SK-N-SH (cell line): ENCODE data around the gene TMEM51. TPM values are rescaled to one million over a fixed set of nuclear protein-coding genes. Genes with fewer than 3 reads are reported as not detected.

ENCODE experiments used
- CTCF ChIA-PET: fragments of 300-600, 350-600 bp; formaldehyde crosslinking; extraction: SDS; loops from one replicate; lab custom pipeline; 2021; lab: Yijun Ruan, JAX
- POLR2A ChIA-PET: fragments of 350-600 bp; sonication (Branson Sonifier 250); formaldehyde crosslinking; extraction: SDS; loops from one replicate; lab custom pipeline; 2020; ENCODE audit warnings: antibody characterized with exemption, inconsistent platforms; lab: Yijun Ruan, JAX
- DNase-seq: peaks from one replicate; pipeline ENCODE4 v3.0.0; 2012
- H2AFZ ChIP-seq: fragments of 200-600 bp; sonication (generic); 2 replicates; pipeline ENCODE4 v1.8.1; 2016; ENCODE audit warnings: antibody characterized with exemption, mild to moderate bottlenecking, low read depth
- H3F3A ChIP-seq: fragments of 200-600 bp; sonication (generic); replicated peaks from 2 replicates; pipeline ENCODE3; 2016; ENCODE audit warnings: antibody characterized with exemption, mild to moderate bottlenecking; ENCODE audit not compliant: insufficient read depth
- H3K27ac ChIP-seq, 2 experiments: fragments of 200-500 bp in 1 of 2; fragments of 200-600 bp in 1 of 2; sonication (Bioruptor generic) in 1 of 2; sonication (generic), shearing (Covaris generic) in 1 of 2; 2 replicates each; pipeline versions ENCODE4 v1.5.1 to v1.6.1; 2014 to 2016; ENCODE audit warnings: low read depth in 2 of 2, inconsistent platforms in 1 of 2, low read length in 1 of 2, mild to moderate bottlenecking in 1 of 2, mixed read lengths in 1 of 2
- H3K27me3 ChIP-seq: fragments of 200-600 bp; sonication (generic), shearing (Covaris generic); 2 replicates; pipeline ENCODE4 v1.6.1; 2016; ENCODE audit warnings: mixed run types; ENCODE audit not compliant: insufficient read depth
- H3K36me3 ChIP-seq, 2 experiments: fragments of 200-500 bp in 1 of 2; fragments of 200-600 bp in 1 of 2; sonication (Bioruptor generic) in 1 of 2; sonication (generic) in 1 of 2; replicated peaks in 1 of 2; 2 replicates each; pipeline versions ENCODE3 to v1.5.1; 2014 to 2016; ENCODE audit warnings: low read length in 1 of 2, mild to moderate bottlenecking in 1 of 2; ENCODE audit not compliant: insufficient read depth in 2 of 2, control insufficient read depth in 1 of 2
- H3K4me1 ChIP-seq, 2 experiments: fragments of 200-500 bp in 1 of 2; fragments of 200-600 bp in 1 of 2; sonication (Bioruptor generic) in 1 of 2; sonication (generic), shearing (Covaris generic) in 1 of 2; 2 replicates each; pipeline versions ENCODE4 v1.5.1 to v1.6.1; 2014 to 2016; ENCODE audit warnings: low read depth in 1 of 2, low read length in 1 of 2, mixed run types in 1 of 2; ENCODE audit not compliant: insufficient read depth in 2 of 2, control insufficient read depth in 1 of 2
- H3K4me2 ChIP-seq: fragments of 200-600 bp; sonication (generic), shearing (Covaris generic); 2 replicates; pipeline ENCODE4 v1.6.1; 2017; ENCODE audit warnings: mixed run types
- H3K4me3 ChIP-seq, 2 experiments: fragments of 200-500 bp in 1 of 2; fragments of 200-600 bp in 1 of 2; sonication (Bioruptor generic) in 1 of 2; sonication (generic), shearing (Covaris generic) in 1 of 2; 2 replicates each; pipeline versions ENCODE4 v1.5.1 to v1.8.1; 2014 to 2016; ENCODE audit warnings: low read depth in 2 of 2, inconsistent platforms in 1 of 2, low read length in 1 of 2, mild to moderate bottlenecking in 1 of 2, mixed read lengths in 1 of 2, moderate library complexity in 1 of 2
- H3K79me2 ChIP-seq: fragments of 200-600 bp; sonication (generic); 2 replicates; pipeline ENCODE4 v1.8.1; 2017; ENCODE audit warnings: mild to moderate bottlenecking; ENCODE audit not compliant: insufficient read depth
- H3K9ac ChIP-seq: fragments of 200-600 bp; sonication (generic); 2 replicates; pipeline ENCODE4 v1.6.1; 2017; ENCODE audit warnings: mixed run types
- H3K9me2 ChIP-seq: fragments of 200-600 bp; sonication (generic); 2 replicates; pipeline ENCODE4 v1.6.1; 2017; ENCODE audit warnings: mixed run types
- H3K9me3 ChIP-seq: fragments of 200-600 bp; sonication (generic); 2 replicates; pipeline ENCODE4 v1.6.1; 2017; ENCODE audit warnings: mixed run types, mild to moderate bottlenecking, moderate library complexity
- H4K20me1 ChIP-seq: fragments of 200-600 bp; sonication (generic); 2 replicates; pipeline ENCODE4 v1.6.1; 2017; ENCODE audit warnings: mild to moderate bottlenecking, mixed run types; ENCODE audit not compliant: insufficient read depth
- CHD2 ChIP-seq: fragments of 150-350 bp; IDR thresholded peaks from 2 replicates; pipeline ENCODE4 v1.6.1; 2018; ENCODE audit warnings: low read length; ENCODE audit not compliant: partially characterized antibody
- ELF1 ChIP-seq: IDR thresholded peaks from 2 replicates; pipeline ENCODE4 v1.4.0; 2012
- EP300 ChIP-seq, 2 experiments: IDR thresholded peaks; 2 replicates each; pipeline versions ENCODE4 v1.4.0 to v1.6.1; 2012; ENCODE audit warnings: borderline replicate concordance in 1 of 2, low read depth in 1 of 2, low read length in 1 of 2
- FOSL2 ChIP-seq: IDR thresholded peaks from 2 replicates; pipeline ENCODE4 v1.4.0; 2012; ENCODE audit warnings: low read depth, mild to moderate bottlenecking, moderate library complexity, borderline replicate concordance
- FOXJ3 ChIP-seq: sonication (generic); formaldehyde crosslinking; IDR thresholded peaks from 2 replicates; pipeline ENCODE4 v1.5.1; 2020; ENCODE audit warnings: mild to moderate bottlenecking, missing genetic modification reagents
- GABPA ChIP-seq: IDR thresholded peaks from 2 replicates; pipeline ENCODE4 v1.4.0; 2012; ENCODE audit warnings: low read depth, mild to moderate bottlenecking
- MEF2A ChIP-seq: IDR thresholded peaks from 2 replicates; pipeline ENCODE4 v1.4.0; 2012; ENCODE audit warnings: low read depth, borderline replicate concordance
- MXI1 ChIP-seq: IDR thresholded peaks from 2 replicates; pipeline ENCODE4 v1.6.1; 2012; ENCODE audit warnings: mild to moderate bottlenecking, low read depth, low read length, improper control_type of control experiment
- NFIC ChIP-seq: IDR thresholded peaks from 2 replicates; pipeline ENCODE4 v1.4.0; 2012; ENCODE audit warnings: borderline replicate concordance
- NRF1 ChIP-seq: IDR thresholded peaks from 2 replicates; pipeline ENCODE4 v1.6.1; 2012; ENCODE audit warnings: low read depth, mild to moderate bottlenecking, low read length
- POLR2AphosphoS5 ChIP-seq: IDR thresholded peaks from 2 replicates; pipeline ENCODE4 v1.6.1; 2012; ENCODE audit warnings: low read depth, low read length
- RCOR1 ChIP-seq: fragments of 150-350 bp; IDR thresholded peaks from 2 replicates; pipeline ENCODE4 v1.6.1; 2017; ENCODE audit warnings: antibody characterized with exemption, low read length
- RFX5 ChIP-seq: IDR thresholded peaks from 2 replicates; pipeline ENCODE4 v1.6.1; 2012; ENCODE audit warnings: mild to moderate bottlenecking, improper control_type of control experiment, low read length
- SIN3A ChIP-seq: IDR thresholded peaks from 2 replicates; pipeline ENCODE4 v1.6.1; 2012; ENCODE audit warnings: low read depth, mild to moderate bottlenecking, low read length, moderate library complexity, borderline replicate concordance
- TAF1 ChIP-seq: IDR thresholded peaks from 2 replicates; pipeline ENCODE4 v1.6.1; 2012; ENCODE audit warnings: low read depth, mild to moderate bottlenecking, low read length, moderate library complexity, borderline replicate concordance
- TEAD4 ChIP-seq: IDR thresholded peaks from 2 replicates; pipeline ENCODE4 v1.4.0; 2012; ENCODE audit warnings: mild to moderate bottlenecking, borderline replicate concordance; ENCODE audit not compliant: insufficient read depth
- YY1 ChIP-seq: IDR thresholded peaks from 2 replicates; pipeline ENCODE4 v1.4.0; 2012; ENCODE audit warnings: low read depth, mild to moderate bottlenecking
- WGBS: methylation state at CpG from one replicate; pipeline ENCODE4 v1.1.6; 2017; ENCODE audit warnings: low lambda C conversion rate; 5-methylcytosine and 5-hydroxymethylcytosine counted together
- polyA plus RNA-seq, 3 experiments: library from polyadenylated mRNA; depleted of rRNA; stranded (reverse); fragments of >200 nt; gene quantifications; 2 replicates each; pipeline ENCODE4 v1.2.3, GENCODE V29; 2012
- TF ChIP-seq, protein P1 (sequence below): IDR thresholded peaks from 2 replicates; pipeline ENCODE4 v1.4.0; 2012; ENCODE audit warnings: low read depth, borderline replicate concordance
- TF ChIP-seq, protein P2 (sequence below): IDR thresholded peaks from 2 replicates; pipeline ENCODE4; 2012
- TF ChIP-seq, protein P3 (sequence below): IDR thresholded peaks from 2 replicates; pipeline ENCODE4 v1.4.0; 2012; ENCODE audit warnings: low read depth, borderline replicate concordance

The TMEM51 gene
- polyA plus RNA-seq, 1 of the 3 experiments (the other 2 are of a cell fraction): 25.6 TPM

DNA sequence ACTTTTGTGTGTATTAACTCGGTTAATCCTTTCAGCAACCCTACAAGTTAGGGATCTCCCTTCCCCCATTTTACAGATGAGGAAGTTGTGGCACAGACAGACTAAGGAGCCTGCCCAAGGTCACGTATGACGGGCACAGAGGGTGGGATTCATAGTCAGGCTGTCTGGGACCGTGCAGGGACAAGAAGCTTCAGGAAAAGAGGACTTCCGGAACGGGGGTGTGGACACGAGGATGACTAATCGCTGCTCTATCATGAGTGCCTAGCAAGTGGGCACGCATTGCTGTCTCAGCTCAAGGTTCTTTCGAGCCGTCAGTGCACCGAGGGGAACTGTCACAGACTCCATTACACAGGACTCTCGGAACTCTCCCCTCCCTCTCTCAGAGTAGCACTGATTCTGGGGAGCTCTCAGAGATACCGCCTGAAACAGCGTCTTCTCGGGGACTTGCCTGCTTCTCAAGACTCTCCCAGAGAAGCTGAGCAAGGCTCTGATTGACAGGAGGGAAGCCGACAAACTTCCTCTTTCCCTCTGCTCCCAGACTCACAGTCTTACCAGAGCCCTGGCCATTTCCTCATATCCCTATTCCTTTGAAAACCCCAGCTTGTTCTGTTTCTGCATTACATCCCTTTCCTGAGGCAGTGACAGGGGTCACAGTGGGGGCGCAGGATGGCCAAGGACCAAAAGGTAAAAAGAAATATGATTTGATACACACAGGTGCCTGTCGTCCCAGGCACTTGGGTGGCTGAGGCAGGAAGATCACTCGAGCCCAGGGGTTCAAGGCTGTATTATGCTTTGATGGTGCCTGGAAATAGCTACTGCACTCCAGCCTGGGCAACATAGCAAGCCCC, 107.8 kb downstream of the TMEM51 start:
- Histone ChIP-seq H3K9me3 (peaks cover 8% of the 10 kb centered on the region; the same call in 1 of the 2 replicates), H3K4me1 (no peaks in the 10 kb centered on the region; a peak in 1 of 4 replicates), H3K27me3 (no peaks in the 10 kb centered on the region), H3K36me3 (no peaks in the 10 kb centered on the region), H3K9ac (no peak overlapping the region), H2AFZ (no peak overlapping the region), H3K9me2 (no peaks in the 10 kb centered on the region), H3K27ac (no peak overlapping the region), H3K4me3 (no peak overlapping the region), H3K4me2 (no peak overlapping the region), H4K20me1 (no peaks in the 10 kb centered on the region), H3F3A (no peaks in the 10 kb centered on the region), H3K79me2 (no peaks in the 10 kb centered on the region)
- no peak for DNase-seq
- ChIA-PET CTCF (interaction anchor here (1.1 to 3.7 kb wide), 5 partner anchors 10 to 215 kb away, joined by 3 to 21 read pairs (median 7); partner anchors contain the start of gene TMEM51), POLR2A (no interaction called here)
- WGBS: 89% methylated on average over 20 of the region's 20 CpGs
- no peak for TF ChIP-seq MEF2A
- TF ChIP-seq RFX5: no peak
- TF ChIP-seq CHD2: no peak
- no peak for TF ChIP-seq GABPA
- TF ChIP-seq, protein P1, sequence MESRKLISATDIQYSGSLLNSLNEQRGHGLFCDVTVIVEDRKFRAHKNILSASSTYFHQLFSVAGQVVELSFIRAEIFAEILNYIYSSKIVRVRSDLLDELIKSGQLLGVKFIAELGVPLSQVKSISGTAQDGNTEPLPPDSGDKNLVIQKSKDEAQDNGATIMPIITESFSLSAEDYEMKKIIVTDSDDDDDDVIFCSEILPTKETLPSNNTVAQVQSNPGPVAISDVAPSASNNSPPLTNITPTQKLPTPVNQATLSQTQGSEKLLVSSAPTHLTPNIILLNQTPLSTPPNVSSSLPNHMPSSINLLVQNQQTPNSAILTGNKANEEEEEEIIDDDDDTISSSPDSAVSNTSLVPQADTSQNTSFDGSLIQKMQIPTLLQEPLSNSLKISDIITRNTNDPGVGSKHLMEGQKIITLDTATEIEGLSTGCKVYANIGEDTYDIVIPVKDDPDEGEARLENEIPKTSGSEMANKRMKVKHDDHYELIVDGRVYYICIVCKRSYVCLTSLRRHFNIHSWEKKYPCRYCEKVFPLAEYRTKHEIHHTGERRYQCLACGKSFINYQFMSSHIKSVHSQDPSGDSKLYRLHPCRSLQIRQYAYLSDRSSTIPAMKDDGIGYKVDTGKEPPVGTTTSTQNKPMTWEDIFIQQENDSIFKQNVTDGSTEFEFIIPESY: no peak
- no peak for TF ChIP-seq TAF1
- no peak for TF ChIP-seq POLR2AphosphoS5
- TF ChIP-seq, protein P2, sequence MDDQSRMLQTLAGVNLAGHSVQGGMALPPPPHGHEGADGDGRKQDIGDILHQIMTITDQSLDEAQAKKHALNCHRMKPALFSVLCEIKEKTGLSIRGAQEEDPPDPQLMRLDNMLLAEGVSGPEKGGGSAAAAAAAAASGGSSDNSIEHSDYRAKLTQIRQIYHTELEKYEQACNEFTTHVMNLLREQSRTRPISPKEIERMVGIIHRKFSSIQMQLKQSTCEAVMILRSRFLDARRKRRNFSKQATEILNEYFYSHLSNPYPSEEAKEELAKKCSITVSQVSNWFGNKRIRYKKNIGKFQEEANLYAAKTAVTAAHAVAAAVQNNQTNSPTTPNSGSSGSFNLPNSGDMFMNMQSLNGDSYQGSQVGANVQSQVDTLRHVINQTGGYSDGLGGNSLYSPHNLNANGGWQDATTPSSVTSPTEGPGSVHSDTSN: no peak
- no peak for TF ChIP-seq NRF1
- TF ChIP-seq FOXJ3: no peak
- TF ChIP-seq MXI1: no peak
- no peak for TF ChIP-seq SIN3A

DNA sequence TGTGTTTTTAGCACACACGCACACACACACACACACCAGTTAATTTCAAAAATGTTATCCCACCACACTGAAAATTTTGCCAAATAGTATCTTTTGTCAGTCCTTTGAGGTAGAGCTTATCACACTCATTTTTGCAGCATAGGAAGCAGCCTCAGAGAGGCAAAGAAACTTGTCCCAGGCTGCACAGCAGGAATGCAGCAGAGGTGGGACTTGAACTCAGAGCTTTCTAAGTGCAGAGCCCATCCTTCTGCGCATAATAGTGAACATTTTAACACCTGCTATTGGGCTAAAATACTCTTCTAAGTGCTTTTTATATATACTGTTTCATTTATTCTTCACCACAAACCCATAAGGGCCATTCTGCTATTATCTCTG, 108.4 kb downstream of the TMEM51 start:
- H3K27ac ChIP-seq: no peak overlapping the region
- CTCF ChIA-PET: interaction anchor here (1.1 to 3.7 kb wide), 5 partner anchors 10 to 215 kb away, joined by 3 to 21 read pairs (median 7); partner anchors contain the start of gene TMEM51
- TF ChIP-seq TEAD4 (no peak), MEF2A (no peak), TAF1 (no peak), RCOR1 (no peak), CHD2 (no peak), EP300 (IDR thresholded peaks at IDR 0.05; ENCODE audit: borderline replicate concordance in 1 of 2, low read depth in 1 of 2, low read length in 1 of 2) (no peak), NFIC (no peak), ELF1 (no peak), FOSL2 (no peak), YY1 (no peak)
- TF ChIP-seq, protein P3, sequence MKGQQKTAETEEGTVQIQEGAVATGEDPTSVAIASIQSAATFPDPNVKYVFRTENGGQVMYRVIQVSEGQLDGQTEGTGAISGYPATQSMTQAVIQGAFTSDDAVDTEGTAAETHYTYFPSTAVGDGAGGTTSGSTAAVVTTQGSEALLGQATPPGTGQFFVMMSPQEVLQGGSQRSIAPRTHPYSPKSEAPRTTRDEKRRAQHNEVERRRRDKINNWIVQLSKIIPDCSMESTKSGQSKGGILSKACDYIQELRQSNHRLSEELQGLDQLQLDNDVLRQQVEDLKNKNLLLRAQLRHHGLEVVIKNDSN: no peak
- TF ChIP-seq, protein P1: no peak
- TF ChIP-seq, protein P2: no peak

More for the DNA sequence above, 108.4 kb downstream of the TMEM51 start:
- no peak overlapping the region for H3K9ac ChIP-seq
- POLR2A ChIA-PET: no interaction called here
- H3K27me3 ChIP-seq: no peaks in the 10 kb centered on the region
- WGBS: 100% methylated on average over 2 of the region's 2 CpGs
- no peak overlapping the region for H3K4me3 ChIP-seq
- no peak for DNase-seq
- no peaks in the 10 kb centered on the region for H3K9me2 ChIP-seq
- peaks cover 8% of the 10 kb centered on the region; the same call in 1 of the 2 replicates for H3K9me3 ChIP-seq
- no peaks in the 10 kb centered on the region for H4K20me1 ChIP-seq
- H3F3A ChIP-seq: no peaks in the 10 kb centered on the region
- H3K4me2 ChIP-seq: no peak overlapping the region
- H3K4me1 ChIP-seq: no peaks in the 10 kb centered on the region; a peak in 1 of 4 replicates
- H3K79me2 ChIP-seq: no peaks in the 10 kb centered on the region
- no peak overlapping the region for H2AFZ ChIP-seq
- H3K36me3 ChIP-seq: no peaks in the 10 kb centered on the region
